WTC11 (cell line): ENCODE measurements around the gene ARHGEF19.

ENCODE experiments used
- AFF4 ChIP-seq: sonication (generic); formaldehyde crosslinking; IDR thresholded peaks from 2 replicates; pipeline ENCODE4 v1.8.1; 2023; ENCODE audit warnings: mild to moderate bottlenecking, missing genetic modification reagents, borderline replicate concordance
- ATF3 ChIP-seq: sonication (generic); formaldehyde crosslinking; conservative IDR thresholded peaks from 2 replicates; pipeline ENCODE4 v1.8.1; 2022; ENCODE audit warnings: mild to moderate bottlenecking, missing genetic modification reagents
- CDX4 ChIP-seq: fragments of 250-450 bp; sonication (Bioruptor Pico); IDR thresholded peaks from 2 replicates; pipeline ENCODE4 v1.9.0; 2021; ENCODE audit warnings: moderate library complexity, mild to moderate bottlenecking, inconsistent platforms, borderline replicate concordance
- CREB1 ChIP-seq: sonication (generic); formaldehyde crosslinking; IDR thresholded peaks from 2 replicates; pipeline ENCODE4 v1.8.0; 2023; ENCODE audit warnings: mild to moderate bottlenecking, missing genetic modification reagents
- CTCF ChIP-seq: fragments of 200-600 bp; IDR thresholded peaks from 2 replicates; pipeline ENCODE4 v1.8.0; 2022; ENCODE audit warnings: antibody characterized with exemption
- E2F1 ChIP-seq: sonication (generic); formaldehyde crosslinking; IDR thresholded peaks from 2 replicates; pipeline ENCODE4 v1.8.0; 2022; ENCODE audit warnings: mild to moderate bottlenecking, missing genetic modification reagents
- JUN ChIP-seq: sonication (generic); formaldehyde crosslinking; IDR thresholded peaks from 2 replicates; pipeline ENCODE4 v1.8.0; 2023; ENCODE audit warnings: mild to moderate bottlenecking, missing genetic modification reagents
- RELA ChIP-seq: sonication (generic); formaldehyde crosslinking; IDR thresholded peaks from 2 replicates; pipeline ENCODE4 v1.8.1; 2022; ENCODE audit warnings: missing genetic modification reagents, mild to moderate bottlenecking, borderline replicate concordance
- USF2 ChIP-seq: sonication (generic); formaldehyde crosslinking; IDR thresholded peaks from 2 replicates; pipeline ENCODE4 v1.8.1; 2023; ENCODE audit warnings: mild to moderate bottlenecking, missing genetic modification reagents, moderate library complexity
- ZNF423 ChIP-seq: fragments of 250-450 bp; sonication (Bioruptor Pico); IDR thresholded peaks from 2 replicates; pipeline ENCODE4 v2.1.2; 2022; ENCODE audit warnings: mild to moderate bottlenecking, moderate library complexity
- ZNF671 ChIP-seq: fragments of 250-450 bp; sonication (Bioruptor Pico); IDR thresholded peaks from 2 replicates; pipeline ENCODE4 v1.8.0; 2021; ENCODE audit warnings: mild to moderate bottlenecking
- ZSCAN18 ChIP-seq: fragments of 250-450 bp; sonication (Bioruptor Pico); IDR thresholded peaks from 2 replicates; pipeline ENCODE4 v2.1.2; 2022; ENCODE audit warnings: mild to moderate bottlenecking, moderate library complexity
- TF ChIP-seq, protein P1 (sequence below): sonication (generic); formaldehyde crosslinking; IDR thresholded peaks from 2 replicates; pipeline ENCODE4 v1.8.0; 2023; ENCODE audit warnings: missing genetic modification reagents, mild to moderate bottlenecking, borderline replicate concordance
- TF ChIP-seq, protein P2 (sequence below): sonication (generic); formaldehyde crosslinking; IDR thresholded peaks from 2 replicates; pipeline ENCODE4 v1.8.1; 2022; ENCODE audit warnings: mild to moderate bottlenecking, moderate library complexity, missing genetic modification reagents

DNA sequence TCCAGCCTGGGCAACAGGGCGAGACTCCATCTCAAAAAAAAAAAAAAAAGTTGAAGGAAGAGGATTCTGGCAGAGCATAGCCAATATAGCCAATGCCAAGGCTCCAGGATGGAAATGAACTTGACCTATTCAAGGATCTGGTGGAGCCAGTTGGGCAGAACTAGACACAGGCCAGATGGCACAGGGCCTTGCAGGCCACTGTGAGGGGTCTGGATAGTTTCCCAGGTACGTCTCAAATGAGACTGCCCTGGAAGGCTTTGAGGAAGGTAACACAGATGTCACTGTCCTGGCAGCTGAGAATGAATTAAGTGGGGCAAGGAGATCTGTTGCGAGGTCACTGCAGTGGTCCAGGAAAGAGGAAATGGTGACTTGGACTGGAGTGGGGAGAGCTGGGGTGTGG lies 12.0 kb upstream of the ARHGEF19 start:
- TF ChIP-seq USF2 (CRISPR knock-in tag) = no peak
- TF ChIP-seq E2F1 (CRISPR knock-in tag) = no peak
- no peak for TF ChIP-seq ATF3 (CRISPR knock-in tag)
- TF ChIP-seq CTCF = no peak
- TF ChIP-seq, protein P1, sequence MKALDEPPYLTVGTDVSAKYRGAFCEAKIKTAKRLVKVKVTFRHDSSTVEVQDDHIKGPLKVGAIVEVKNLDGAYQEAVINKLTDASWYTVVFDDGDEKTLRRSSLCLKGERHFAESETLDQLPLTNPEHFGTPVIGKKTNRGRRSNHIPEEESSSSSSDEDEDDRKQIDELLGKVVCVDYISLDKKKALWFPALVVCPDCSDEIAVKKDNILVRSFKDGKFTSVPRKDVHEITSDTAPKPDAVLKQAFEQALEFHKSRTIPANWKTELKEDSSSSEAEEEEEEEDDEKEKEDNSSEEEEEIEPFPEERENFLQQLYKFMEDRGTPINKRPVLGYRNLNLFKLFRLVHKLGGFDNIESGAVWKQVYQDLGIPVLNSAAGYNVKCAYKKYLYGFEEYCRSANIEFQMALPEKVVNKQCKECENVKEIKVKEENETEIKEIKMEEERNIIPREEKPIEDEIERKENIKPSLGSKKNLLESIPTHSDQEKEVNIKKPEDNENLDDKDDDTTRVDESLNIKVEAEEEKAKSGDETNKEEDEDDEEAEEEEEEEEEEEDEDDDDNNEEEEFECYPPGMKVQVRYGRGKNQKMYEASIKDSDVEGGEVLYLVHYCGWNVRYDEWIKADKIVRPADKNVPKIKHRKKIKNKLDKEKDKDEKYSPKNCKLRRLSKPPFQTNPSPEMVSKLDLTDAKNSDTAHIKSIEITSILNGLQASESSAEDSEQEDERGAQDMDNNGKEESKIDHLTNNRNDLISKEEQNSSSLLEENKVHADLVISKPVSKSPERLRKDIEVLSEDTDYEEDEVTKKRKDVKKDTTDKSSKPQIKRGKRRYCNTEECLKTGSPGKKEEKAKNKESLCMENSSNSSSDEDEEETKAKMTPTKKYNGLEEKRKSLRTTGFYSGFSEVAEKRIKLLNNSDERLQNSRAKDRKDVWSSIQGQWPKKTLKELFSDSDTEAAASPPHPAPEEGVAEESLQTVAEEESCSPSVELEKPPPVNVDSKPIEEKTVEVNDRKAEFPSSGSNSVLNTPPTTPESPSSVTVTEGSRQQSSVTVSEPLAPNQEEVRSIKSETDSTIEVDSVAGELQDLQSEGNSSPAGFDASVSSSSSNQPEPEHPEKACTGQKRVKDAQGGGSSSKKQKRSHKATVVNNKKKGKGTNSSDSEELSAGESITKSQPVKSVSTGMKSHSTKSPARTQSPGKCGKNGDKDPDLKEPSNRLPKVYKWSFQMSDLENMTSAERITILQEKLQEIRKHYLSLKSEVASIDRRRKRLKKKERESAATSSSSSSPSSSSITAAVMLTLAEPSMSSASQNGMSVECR = no peak
- TF ChIP-seq ZSCAN18 (CRISPR knock-in tag) = no peak
- no peak for TF ChIP-seq AFF4 (CRISPR knock-in tag)
- TF ChIP-seq CREB1 (CRISPR knock-in tag) = no peak
- no peak for TF ChIP-seq RELA (CRISPR knock-in tag)
- TF ChIP-seq CDX4 = no peak
- no peak for TF ChIP-seq ZNF423 (CRISPR knock-in tag)
- TF ChIP-seq ZNF671 (CRISPR knock-in tag) = no peak
- no peak for TF ChIP-seq JUN
- TF ChIP-seq, protein P2, sequence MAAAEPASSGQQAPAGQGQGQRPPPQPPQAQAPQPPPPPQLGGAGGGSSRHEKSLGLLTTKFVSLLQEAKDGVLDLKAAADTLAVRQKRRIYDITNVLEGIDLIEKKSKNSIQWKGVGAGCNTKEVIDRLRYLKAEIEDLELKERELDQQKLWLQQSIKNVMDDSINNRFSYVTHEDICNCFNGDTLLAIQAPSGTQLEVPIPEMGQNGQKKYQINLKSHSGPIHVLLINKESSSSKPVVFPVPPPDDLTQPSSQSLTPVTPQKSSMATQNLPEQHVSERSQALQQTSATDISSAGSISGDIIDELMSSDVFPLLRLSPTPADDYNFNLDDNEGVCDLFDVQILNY (CRISPR knock-in tag) = no peak
